Activated CD8-positive, alpha-beta memory T cell treated with anti-CD3 and anti-CD28 coated beads, Interleukin-2, amount 10 ng/mL, durations not matched to agents 7 days and 5 days (primary cell): ENCODE data around the gene SEZ6L. TPM values are rescaled to one million over a fixed set of nuclear protein-coding genes. Genes with fewer than 3 reads are reported as not detected.
"Not testable (repeated sequence)": the region's sequence is repeated elsewhere in the genome, so short reads cannot be mapped to it uniquely, and the experiment has no call there.

Experiments
- ATAC-seq: fragments of 150-1000 bp; cut with Tn5 transposase; one replicate; pipeline ENCODE4 v1.10.0; 2021; ENCODE audit warnings: moderate library complexity
- CTCF ChIA-PET: fragments of 350-600 bp; sonication (Branson Sonifier 250); formaldehyde crosslinking; loops from one replicate; lab custom pipeline; 2021; ENCODE audit warnings: antibody characterized with exemption; lab: Charles Lee
- DNase-seq: peaks from one replicate; pipeline ENCODE4 v3.0.0-alpha.2; 2020
- H3K27ac Mint-ChIP-seq: one replicate; pipeline ENCODE4 v1.8.0; 2021; ENCODE audit warnings: mild to moderate bottlenecking, mixed read lengths
- H3K27me3 Mint-ChIP-seq: one replicate; pipeline ENCODE4 v1.8.0; 2021; ENCODE audit warnings: mixed read lengths
- H3K36me3 Mint-ChIP-seq: one replicate; pipeline ENCODE4 v1.8.0; 2021; ENCODE audit warnings: mild to moderate bottlenecking, mixed read lengths
- H3K4me1 Mint-ChIP-seq: one replicate; pipeline ENCODE4 v1.8.0; 2021; ENCODE audit warnings: mixed read lengths
- H3K4me3 Mint-ChIP-seq: one replicate; pipeline ENCODE4 v1.8.0; 2021; ENCODE audit warnings: mild to moderate bottlenecking, moderate library complexity, mixed read lengths
- H3K9me3 Mint-ChIP-seq: one replicate; pipeline ENCODE4 v1.8.0; 2022; ENCODE audit warnings: low read depth, mixed read lengths
- total RNA-seq, 2 experiments: library from RNA; stranded (reverse); gene quantifications; one replicate each; pipeline ENCODE4 v1.2.3, GENCODE V29; 2021

The SEZ6L gene
- total RNA-seq, 2 experiments from 2014 or later = not detected

- H3K27me3 Mint-ChIP-seq = peaks cover 8% of the 10 kb centered on the region
- no peaks in the 10 kb centered on the region for H3K36me3 Mint-ChIP-seq
- DNase-seq = no peak
- ATAC-seq = no peak
- H3K27ac Mint-ChIP-seq = no peak overlapping the region
- CTCF ChIA-PET = interaction anchor here (1.2 kb wide), 1 partner anchor 55 kb away, joined by 3 read pairs; no protein-coding TSS in a partner anchor
- no peak overlapping the region for H3K4me3 Mint-ChIP-seq
- peaks cover 12% of the 10 kb centered on the region for H3K4me1 Mint-ChIP-seq
- H3K9me3 Mint-ChIP-seq = no peaks in the 10 kb centered on the region
Observed at GRCh38 chr22:26404851-26405421, 235.7 kb downstream of the SEZ6L start.

DNA sequence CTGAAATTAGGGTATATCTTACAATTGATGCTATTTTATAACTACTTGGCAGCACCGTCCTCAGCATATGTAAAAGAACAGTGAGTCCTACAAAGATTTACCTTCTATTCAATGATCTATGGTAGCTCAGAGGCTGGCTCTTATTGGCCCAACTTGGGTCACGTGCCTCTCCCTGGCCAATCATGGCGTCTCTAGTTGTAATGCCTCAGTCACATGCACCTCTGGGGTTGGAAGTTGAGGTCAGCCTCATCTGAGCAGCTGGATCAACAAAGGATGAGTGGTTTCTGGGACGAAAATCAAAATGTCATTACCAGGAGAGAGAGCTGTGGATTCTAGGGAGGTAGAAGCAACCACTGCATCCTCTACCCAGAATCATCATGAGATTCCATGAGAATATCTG is 236.9 kb downstream of the SEZ6L start:
- CTCF ChIA-PET = no interaction called here
- H3K27ac Mint-ChIP-seq = no peak overlapping the region
- ATAC-seq (no peak), DNase-seq (no peak)
- no peaks in the 10 kb centered on the region for H3K36me3 Mint-ChIP-seq
- H3K4me1 Mint-ChIP-seq = peaks cover 12% of the 10 kb centered on the region
- peaks cover 9% of the 10 kb centered on the region for H3K27me3 Mint-ChIP-seq
- H3K4me3 Mint-ChIP-seq = no peak overlapping the region
- no peaks in the 10 kb centered on the region for H3K9me3 Mint-ChIP-seq

DNA sequence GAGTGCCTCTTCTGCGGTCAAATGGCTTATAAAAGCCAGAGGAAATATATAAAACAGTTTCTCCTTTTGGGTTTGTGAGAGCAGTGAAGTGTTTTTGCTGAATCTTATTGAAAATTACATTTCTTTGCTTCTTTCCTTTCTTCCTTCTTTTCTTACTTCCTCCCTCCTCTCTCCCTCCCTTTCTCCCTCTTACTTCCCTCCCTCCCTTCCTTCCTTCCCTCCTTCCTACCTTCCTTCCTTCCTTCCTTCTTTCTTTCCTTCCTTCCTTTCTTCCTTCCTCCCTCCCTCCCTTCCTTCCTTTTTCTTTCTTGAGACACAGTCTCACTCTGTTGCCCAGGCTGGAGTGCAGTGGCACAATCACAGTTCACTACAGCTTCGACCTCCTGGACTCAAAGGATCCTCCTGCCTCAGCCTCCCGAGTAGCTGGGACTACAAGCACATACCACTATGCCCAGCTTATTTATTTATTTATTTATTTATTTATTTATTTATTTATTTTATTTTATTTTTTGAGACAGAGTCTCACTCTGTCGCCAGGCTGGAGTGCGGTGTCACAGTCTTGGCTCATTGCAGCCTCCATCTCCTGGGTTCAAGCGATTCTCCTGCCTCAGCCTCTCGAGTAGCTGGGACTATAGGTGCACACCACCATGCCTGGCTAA is 239.4 kb downstream of the SEZ6L start:
- CTCF ChIA-PET = interaction anchor here (1.5 kb wide), 1 partner anchor 20 kb away, joined by 3 read pairs; no protein-coding TSS in a partner anchor
- peaks cover 12% of the 10 kb centered on the region for H3K27me3 Mint-ChIP-seq
- not testable (repeated sequence) for ATAC-seq, H3K4me3 Mint-ChIP-seq, H3K9me3 Mint-ChIP-seq, H3K4me1 Mint-ChIP-seq, H3K27ac Mint-ChIP-seq, H3K36me3 Mint-ChIP-seq, DNase-seq

- no peak overlapping the region for H3K4me3 Mint-ChIP-seq
- H3K27me3 Mint-ChIP-seq = peaks cover 18% of the 10 kb centered on the region
- H3K9me3 Mint-ChIP-seq = no peaks in the 10 kb centered on the region
Observed at GRCh38 chr22:26409719-26410335, 240.6 kb downstream of the SEZ6L start.

GRCh38 chr22:26410386-26410785 is 241.1 kb downstream of the SEZ6L start:
- ATAC-seq (no peak), DNase-seq (no peak)
- Mint-ChIP-seq H3K4me3 (no peak overlapping the region), H3K27ac (no peak overlapping the region), H3K4me1 (no peaks in the 10 kb centered on the region), H3K9me3 (no peaks in the 10 kb centered on the region), H3K27me3 (peaks cover 18% of the 10 kb centered on the region), H3K36me3 (no peaks in the 10 kb centered on the region)
- CTCF ChIA-PET = interaction anchor here (0.8 to 1.0 kb wide), 3 partner anchors 9 to 69 kb away, joined by 3 read pairs; no protein-coding TSS in a partner anchor

More at GRCh38 chr22:26409719-26410335, 240.6 kb downstream of the SEZ6L start:
- DNase-seq (no peak), ATAC-seq (no peak)
- no peak overlapping the region for H3K27ac Mint-ChIP-seq
- CTCF ChIA-PET = interaction anchor here (0.8 to 1.0 kb wide), 2 partner anchors 10 to 15 kb away, joined by 3 read pairs; no protein-coding TSS in a partner anchor
- peaks cover 2% of the 10 kb centered on the region for H3K4me1 Mint-ChIP-seq
- no peaks in the 10 kb centered on the region for H3K36me3 Mint-ChIP-seq

GRCh38 chr22:26414347-26414746 is 245.1 kb downstream of the SEZ6L start:
- CTCF ChIA-PET = no interaction called here
- no peak for ATAC-seq
- Mint-ChIP-seq H3K4me3 (no peak overlapping the region), H3K27me3 (peaks cover 42% of the 10 kb centered on the region), H3K27ac (no peak overlapping the region), H3K9me3 (no peaks in the 10 kb centered on the region), H3K4me1 (peaks cover 2% of the 10 kb centered on the region), H3K36me3 (no peaks in the 10 kb centered on the region)
- no peak for DNase-seq

- CTCF ChIA-PET = no interaction called here
Observed at GRCh38 chr22:26416256-26416655, 247.0 kb downstream of the SEZ6L start.

DNA sequence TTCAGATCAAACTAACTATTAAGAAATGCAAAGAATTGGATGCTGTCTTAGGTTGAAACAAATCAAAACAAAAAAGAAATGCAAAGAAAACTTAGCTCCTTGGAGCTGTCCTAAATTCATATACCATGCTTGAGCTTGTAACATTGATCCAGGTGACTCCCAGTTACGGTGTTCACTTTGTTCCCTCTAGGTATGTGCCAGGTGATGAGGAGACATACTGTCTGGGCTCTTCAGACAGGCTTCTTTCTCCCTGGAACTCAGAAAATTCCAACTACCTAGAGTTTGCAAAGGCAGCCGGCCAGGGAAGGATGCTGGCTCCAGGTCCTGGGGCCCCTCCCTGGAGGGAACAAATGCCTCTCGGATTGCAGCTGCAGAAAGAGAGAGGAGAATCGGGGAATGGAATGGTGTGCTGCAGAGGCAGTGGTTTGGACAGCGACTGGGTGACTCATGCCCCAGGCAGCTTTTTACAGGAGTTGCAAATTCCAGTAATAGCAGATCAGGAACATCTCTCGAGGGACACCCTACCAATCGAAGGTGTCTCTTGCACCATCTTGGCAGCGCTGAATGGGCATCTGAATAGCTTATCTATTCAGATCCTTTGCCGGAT is 247.5 kb downstream of the SEZ6L start:
- CTCF ChIA-PET = no interaction called here
- H3K9me3 Mint-ChIP-seq = no peaks in the 10 kb centered on the region

More at GRCh38 chr22:26416256-26416655, 247.0 kb downstream of the SEZ6L start:
- ATAC-seq = no peak
- H3K4me3 Mint-ChIP-seq = no peak overlapping the region
- no peaks in the 10 kb centered on the region for H3K36me3 Mint-ChIP-seq
- H3K9me3 Mint-ChIP-seq = no peaks in the 10 kb centered on the region
- H3K4me1 Mint-ChIP-seq = peaks cover 2% of the 10 kb centered on the region
- DNase-seq = no peak
- peaks cover 46% of the 10 kb centered on the region for H3K27me3 Mint-ChIP-seq
- H3K27ac Mint-ChIP-seq = no peak overlapping the region

GRCh38 chr22:26417406-26417805 is 248.1 kb downstream of the SEZ6L start:
- Mint-ChIP-seq H3K27ac (peak overlapping the region; percentile 24), H3K9me3 (no peaks in the 10 kb centered on the region), H3K4me3 (no peak overlapping the region), H3K27me3 (peaks cover 53% of the 10 kb centered on the region), H3K36me3 (no peaks in the 10 kb centered on the region), H3K4me1 (peaks cover 2% of the 10 kb centered on the region)
- ATAC-seq (no peak), DNase-seq (no peak)
- CTCF ChIA-PET = no interaction called here

More for the DNA sequence above, 247.5 kb downstream of the SEZ6L start:
- no peak for ATAC-seq
- H3K27me3 Mint-ChIP-seq = peaks cover 50% of the 10 kb centered on the region
- no peak for DNase-seq
- H3K4me1 Mint-ChIP-seq = peaks cover 2% of the 10 kb centered on the region
- H3K27ac Mint-ChIP-seq = no peak overlapping the region
- no peaks in the 10 kb centered on the region for H3K36me3 Mint-ChIP-seq
- H3K4me3 Mint-ChIP-seq = no peak overlapping the region

DNA sequence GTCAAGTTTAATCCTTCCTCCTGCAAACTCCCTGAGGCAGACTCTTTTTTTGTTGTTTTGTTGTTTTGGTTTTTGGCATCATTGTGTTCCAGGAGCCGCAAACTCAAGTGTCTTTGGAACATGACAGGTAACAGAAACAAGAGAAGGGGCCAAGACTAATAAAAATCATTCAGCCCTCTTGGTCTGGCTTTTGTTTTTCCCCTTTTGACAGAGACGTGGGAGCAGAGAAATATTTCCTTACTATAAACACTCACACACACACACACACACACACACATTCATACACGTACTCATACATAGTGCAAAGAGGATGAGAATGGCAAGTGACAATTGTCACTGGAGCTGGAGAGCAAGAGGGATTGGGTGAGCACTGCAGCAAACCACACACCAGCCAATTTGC is 249.4 kb downstream of the SEZ6L start:
- Mint-ChIP-seq H3K27ac (no peak overlapping the region), H3K4me3 (no peak overlapping the region), H3K27me3 (peaks cover 53% of the 10 kb centered on the region), H3K36me3 (peaks cover 8% of the 10 kb centered on the region), H3K9me3 (peaks cover 7% of the 10 kb centered on the region), H3K4me1 (peaks cover 2% of the 10 kb centered on the region)
- no peak for ATAC-seq
- CTCF ChIA-PET = interaction anchor here (0.7 to 1.2 kb wide), 3 partner anchors 12 to 226 kb away, joined by 3 to 4 read pairs (median 3); no protein-coding TSS in a partner anchor
- no peak for DNase-seq

DNA sequence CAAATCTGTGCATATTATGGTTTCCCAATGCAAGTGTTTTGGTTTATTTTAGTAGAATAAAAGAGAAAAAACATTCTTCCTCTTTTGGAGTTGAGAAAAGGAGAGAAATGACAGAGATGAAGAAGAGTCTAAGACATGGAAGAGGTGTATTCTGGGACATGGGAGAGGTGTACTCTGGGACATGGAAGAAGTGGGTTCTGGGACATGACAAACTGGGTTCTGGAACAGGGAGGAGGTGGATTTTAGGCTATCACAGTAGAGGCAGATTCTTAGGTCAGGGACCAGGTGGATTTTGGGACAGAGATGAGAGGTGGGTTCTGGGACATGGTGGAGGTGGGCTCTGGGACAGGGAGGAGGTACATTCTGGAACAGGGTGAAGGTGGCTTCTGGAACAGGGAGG is 257.7 kb downstream of the SEZ6L start:
- DNase-seq (no peak), ATAC-seq (no peak)
- peaks cover 13% of the 10 kb centered on the region for H3K36me3 Mint-ChIP-seq
- H3K9me3 Mint-ChIP-seq = peaks cover 7% of the 10 kb centered on the region
- CTCF ChIA-PET = no interaction called here
- H3K4me3 Mint-ChIP-seq = peak overlapping the region; percentile 32
- H3K27me3 Mint-ChIP-seq = peaks cover 17% of the 10 kb centered on the region
- H3K4me1 Mint-ChIP-seq = peaks cover 36% of the 10 kb centered on the region
- peak overlapping the region; percentile 64 for H3K27ac Mint-ChIP-seq

DNA sequence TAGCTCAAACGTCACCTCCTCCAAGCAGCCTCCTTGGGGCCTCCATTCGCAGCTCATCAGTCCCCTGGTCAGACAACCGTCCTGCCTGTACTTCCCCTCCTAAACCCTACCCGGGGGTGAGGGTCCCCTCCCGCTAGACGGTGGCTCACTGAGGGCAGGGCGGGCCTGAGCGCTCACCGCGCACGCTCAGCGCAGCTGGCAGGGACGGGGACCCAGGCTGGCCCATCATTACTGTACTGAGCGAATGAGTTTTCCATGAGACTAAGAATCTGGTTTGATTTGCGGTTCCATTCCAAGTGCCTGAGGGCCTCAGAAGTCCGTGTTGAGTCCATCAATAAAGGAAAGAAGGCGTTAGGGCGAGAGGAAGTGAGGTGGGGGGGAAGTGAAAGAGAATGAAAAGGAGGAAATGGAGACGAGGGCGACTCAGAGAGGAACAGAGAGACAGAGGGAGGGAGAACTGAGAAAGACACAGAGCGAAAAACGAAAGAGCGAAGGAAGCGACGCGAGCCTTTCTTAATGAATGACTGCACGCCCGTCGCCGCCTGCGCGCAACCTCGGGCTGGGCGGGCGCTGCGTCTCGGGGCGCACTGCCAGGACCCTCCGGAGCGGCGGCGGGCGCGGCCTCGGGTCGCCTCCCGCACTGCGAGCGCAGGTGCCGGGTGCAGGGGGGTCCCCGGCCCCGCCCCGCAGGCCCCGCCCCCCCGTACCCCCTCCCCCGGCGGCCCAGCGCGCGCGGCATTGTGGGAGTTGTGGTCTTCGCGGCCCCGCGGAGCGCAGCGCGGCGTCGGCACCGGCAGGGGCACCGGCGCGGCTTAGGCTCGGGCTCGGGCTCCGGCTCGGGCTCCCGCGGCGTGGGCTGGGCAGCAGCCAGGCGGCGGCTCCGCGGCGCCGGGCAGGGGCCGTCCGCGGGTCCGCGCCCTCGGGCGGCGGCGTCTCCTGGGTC is 259.5 kb downstream of the SEZ6L start, which contains the start of gene ASPHD2:
TSS of gene ASPHD2 (plus strand) at position 746 of the 943 bp plus-strand sequence. CDS start 4,356 bp downstream, outside the sequence.
- DNase-seq = peak; percentile 86
- ATAC-seq = peak; percentile 89
- peak within 1 kb of the TSS; percentile 96 for H3K4me3 Mint-ChIP-seq
- peaks cover 54% of the 10 kb centered on the region for H3K4me1 Mint-ChIP-seq
- no peaks in the 10 kb centered on the region for H3K9me3 Mint-ChIP-seq
- CTCF ChIA-PET = interaction anchor here (0.8 to 4.1 kb wide), 5 partner anchors 31 to 64 kb away, joined by 3 to 26 read pairs (median 4); partner anchors contain the start of genes HPS4 and SRRD
- peaks cover 10% of the 10 kb centered on the region for H3K27me3 Mint-ChIP-seq
- peaks cover 11% of the 10 kb centered on the region for H3K36me3 Mint-ChIP-seq
- peak within 1 kb of the TSS; percentile 97 for H3K27ac Mint-ChIP-seq
